H54 (cell line): ENCODE results near the gene TRIM54.

Source experiments
- DNase-seq: peaks from one replicate; pipeline ENCODE4 v3.0.0; 2011; ENCODE audit warnings: low spot score, mixed read lengths; ENCODE audit not compliant: insufficient read length
- FAIRE-seq: peaks from 3 replicates; lab custom pipeline; 2011; peaks lifted over from hg19 to GRCh38; lab: Jason Lieb, UNC
- POLR2A ChIP-seq: IDR thresholded peaks from 2 replicates; pipeline ENCODE4 v1.6.1; 2011; ENCODE audit warnings: low read depth, mild to moderate bottlenecking, low read length

The TRIM54 gene

GRCh38 chr2:27249159-27249890 is 32.9 kb upstream of the TRIM54 start:
- DNase-seq (no peak), FAIRE-seq (no peak)
- TF ChIP-seq POLR2A = no peak

GRCh38 chr2:27249891-27250651 is 32.2 kb upstream of the TRIM54 start:
- no peak for TF ChIP-seq POLR2A
- FAIRE-seq (no peak), DNase-seq (no peak)

GRCh38 chr2:27250652-27251379 is 31.4 kb upstream of the TRIM54 start:
- DNase-seq (no peak), FAIRE-seq (no peak)
- TF ChIP-seq POLR2A = no peak

GRCh38 chr2:27251766-27252165 is 30.5 kb upstream of the TRIM54 start:
- FAIRE-seq = no peak
- no peak for DNase-seq
- TF ChIP-seq POLR2A = no peak

GRCh38 chr2:27255187-27255586 is 27.0 kb upstream of the TRIM54 start:
- no peak for DNase-seq
- no peak for TF ChIP-seq POLR2A
- no peak for FAIRE-seq

GRCh38 chr2:27255660-27256059 is 26.6 kb upstream of the TRIM54 start:
- FAIRE-seq = no peak
- DNase-seq = no peak
- no peak for TF ChIP-seq POLR2A

GRCh38 chr2:27256855-27257454 is 25.3 kb upstream of the TRIM54 start:
- DNase-seq = no peak
- no peak for FAIRE-seq
- TF ChIP-seq POLR2A = no peak

- FAIRE-seq (no peak), DNase-seq (no peak)
- TF ChIP-seq POLR2A = no peak
Observed at GRCh38 chr2:27258051-27258450, 24.2 kb upstream of the TRIM54 start.

- TF ChIP-seq POLR2A = no peak
- DNase-seq (no peak), FAIRE-seq (no peak)
Observed at GRCh38 chr2:27261241-27261925, 20.8 kb upstream of the TRIM54 start.

- no peak for DNase-seq
- FAIRE-seq = no peak
Observed at GRCh38 chr2:27261926-27262298, 20.3 kb upstream of the TRIM54 start.

GRCh38 chr2:27262379-27263286 is 19.6 kb upstream of the TRIM54 start, which contains the start of gene SLC30A3:
Gene SLC30A3 (minus strand): TSS chr2:27263047. CDS start chr2:27262906, 141 bp downstream.
- FAIRE-seq = no peak
- 0 out of 2 replicates have a peak, but pooled peaks have one; percentile 35 for TF ChIP-seq POLR2A
- peak; percentile 97 for DNase-seq

More at GRCh38 chr2:27261926-27262298, 20.3 kb upstream of the TRIM54 start:
- no peak for TF ChIP-seq POLR2A

GRCh38 chr2:27263287-27264252 is 18.7 kb upstream of the TRIM54 start:
- DNase-seq (no peak), FAIRE-seq (no peak)
- TF ChIP-seq POLR2A = no peak
